Cardiac muscle cell (in vitro differentiated cells and primary cell): ENCODE data around the gene SCN4B. TPM values are rescaled to one million over a fixed set of nuclear protein-coding genes. Genes with fewer than 3 reads are reported as not detected.
A peak's percentile ranks its signal among the peaks of the same experiment; 100 is the strongest.

Experiments
- DNase-seq, 2 donors: peaks; one replicate each; pipeline versions ENCODE4 v3.0.0 to v3.0.0-alpha.2; 2010 to 2017; ENCODE audit warnings: low read depth in 1 of 2, low spot score in 1 of 2
- H3K27ac ChIP-seq: fragments of 200-600 bp; sonication (generic); 2 replicates; pipeline ENCODE4 v1.5.1; 2016
- H3K27me3 ChIP-seq: fragments of 200-600 bp; sonication (generic); 2 replicates; pipeline ENCODE4 v1.6.0; 2016; ENCODE audit warnings: control low read depth
- H3K36me3 ChIP-seq: fragments of 200-600 bp; sonication (generic); 2 replicates; pipeline ENCODE4 v1.5.1; 2016; ENCODE audit warnings: control low read depth
- H3K4me1 ChIP-seq: fragments of 200-600 bp; sonication (generic); 2 replicates; pipeline ENCODE4 v1.8.1; 2017; ENCODE audit warnings: low read depth, mild to moderate bottlenecking, mixed run types
- H3K4me3 ChIP-seq: fragments of 200-600 bp; sonication (generic); 2 replicates; pipeline ENCODE4 v1.5.1; 2016; ENCODE audit warnings: mild to moderate bottlenecking
- H3K9me3 ChIP-seq: fragments of 200-600 bp; sonication (generic); 2 replicates; pipeline ENCODE4 v1.5.1; 2017; ENCODE audit warnings: low read depth, mild to moderate bottlenecking, control low read depth
- polyA plus RNA-seq: library from polyadenylated mRNA; unstranded; fragments of >200 nt; fragmentation: Nextera tagmentation; extraction: Ambion mirVana; gene quantifications from 2 replicates; pipeline ENCODE4 v1.2.1, GENCODE V29; 2016
- total RNA-seq: library from RNA; depleted of rRNA; stranded (reverse); fragments of >200 nt; gene quantifications from 2 replicates; pipeline ENCODE4 v1.2.3, GENCODE V29; 2016
- TF ChIP-seq, protein P1 (sequence below): IDR thresholded peaks from 2 replicates; pipeline ENCODE4 v1.5.1; 2012; ENCODE audit warnings: low read depth, mild to moderate bottlenecking, low read length

The SCN4B gene
- total and polyA plus RNA-seq, 2 experiments from 2014 or later: 0.21 to 0.39 TPM

DNA sequence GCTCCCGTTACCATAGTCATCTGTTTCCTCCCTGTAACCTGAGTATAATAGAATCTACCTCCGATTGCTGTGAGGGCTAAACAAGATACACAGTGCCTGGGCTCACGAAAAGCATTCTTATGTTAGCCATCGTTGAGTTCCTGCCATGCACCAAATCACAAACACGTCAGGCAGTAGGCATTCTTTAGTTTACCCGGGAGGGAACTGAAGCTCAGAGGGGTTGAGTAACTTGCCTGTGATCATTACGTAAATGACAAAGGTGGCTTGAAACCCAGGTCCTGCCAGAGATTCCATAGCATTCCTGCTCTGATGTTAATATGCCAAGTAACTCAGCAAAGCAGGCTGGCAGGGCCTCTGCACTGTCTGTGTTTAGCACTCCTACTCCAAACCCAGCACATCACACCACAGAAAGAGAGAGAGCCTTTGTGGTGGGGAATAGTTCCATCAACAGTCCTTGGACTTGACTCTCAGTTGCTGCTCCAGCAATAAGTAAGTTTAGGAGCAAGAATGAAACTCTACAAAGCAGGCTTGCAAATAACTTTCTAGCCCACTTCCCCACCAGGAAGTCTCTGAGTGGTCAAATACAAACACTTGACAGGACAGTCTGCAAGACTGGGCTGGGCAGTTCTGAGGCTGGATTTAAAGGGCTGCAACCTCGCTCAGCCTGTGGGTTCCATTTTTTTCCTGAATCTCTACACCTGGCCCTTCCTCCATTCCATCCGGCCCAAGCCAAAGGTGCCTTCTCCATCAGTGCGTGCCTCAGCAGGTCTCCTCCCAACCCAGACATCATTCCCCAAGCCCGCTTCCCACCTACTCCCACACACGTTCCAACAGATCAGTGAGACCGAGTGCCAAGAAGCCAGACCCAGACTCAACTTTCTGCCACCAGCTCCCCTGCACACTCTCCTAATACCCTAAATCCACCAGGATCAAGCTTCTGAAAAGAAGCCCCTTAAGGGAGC lies 22.7 kb upstream of the SCN4B start:
- Histone ChIP-seq H3K4me3 (peak overlapping the region; percentile 42), H3K9me3 (no peaks in the 10 kb centered on the region), H3K4me1 (peaks cover 14% of the 10 kb centered on the region), H3K36me3 (no peaks in the 10 kb centered on the region), H3K27ac (no peak overlapping the region), H3K27me3 (peaks cover 33% of the 10 kb centered on the region)
- TF ChIP-seq, protein P1, sequence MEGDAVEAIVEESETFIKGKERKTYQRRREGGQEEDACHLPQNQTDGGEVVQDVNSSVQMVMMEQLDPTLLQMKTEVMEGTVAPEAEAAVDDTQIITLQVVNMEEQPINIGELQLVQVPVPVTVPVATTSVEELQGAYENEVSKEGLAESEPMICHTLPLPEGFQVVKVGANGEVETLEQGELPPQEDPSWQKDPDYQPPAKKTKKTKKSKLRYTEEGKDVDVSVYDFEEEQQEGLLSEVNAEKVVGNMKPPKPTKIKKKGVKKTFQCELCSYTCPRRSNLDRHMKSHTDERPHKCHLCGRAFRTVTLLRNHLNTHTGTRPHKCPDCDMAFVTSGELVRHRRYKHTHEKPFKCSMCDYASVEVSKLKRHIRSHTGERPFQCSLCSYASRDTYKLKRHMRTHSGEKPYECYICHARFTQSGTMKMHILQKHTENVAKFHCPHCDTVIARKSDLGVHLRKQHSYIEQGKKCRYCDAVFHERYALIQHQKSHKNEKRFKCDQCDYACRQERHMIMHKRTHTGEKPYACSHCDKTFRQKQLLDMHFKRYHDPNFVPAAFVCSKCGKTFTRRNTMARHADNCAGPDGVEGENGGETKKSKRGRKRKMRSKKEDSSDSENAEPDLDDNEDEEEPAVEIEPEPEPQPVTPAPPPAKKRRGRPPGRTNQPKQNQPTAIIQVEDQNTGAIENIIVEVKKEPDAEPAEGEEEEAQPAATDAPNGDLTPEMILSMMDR: no peak
- peak in 1 of 2 donors; percentile 11 for DNase-seq

DNA sequence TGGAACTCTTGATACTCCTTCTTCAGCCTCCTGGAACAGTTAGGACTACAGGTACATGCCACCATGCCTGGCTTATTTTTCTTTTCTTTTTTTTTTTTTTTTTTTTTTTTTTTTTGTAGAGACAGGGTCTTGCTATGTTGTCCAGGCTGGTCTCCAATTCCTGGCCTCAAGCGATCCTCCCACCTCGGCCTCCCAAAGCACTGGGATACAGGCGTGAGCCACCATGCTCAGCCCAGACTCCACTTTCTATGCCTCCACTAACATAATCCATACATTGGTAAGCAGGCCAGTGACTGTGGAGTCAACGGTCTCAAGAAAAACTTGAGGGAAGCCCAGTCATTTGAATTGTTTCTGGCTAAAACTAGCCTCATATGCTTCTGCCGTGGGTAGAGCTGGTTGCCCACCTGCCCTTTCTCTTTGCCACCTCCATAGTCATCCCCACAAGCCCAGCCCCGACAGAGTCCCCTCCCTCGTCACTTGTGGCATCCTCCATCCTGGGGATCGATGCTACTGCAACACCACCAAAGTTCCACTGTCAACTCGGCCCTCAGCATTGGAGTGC lies 21.5 kb upstream of the SCN4B start:
- Histone ChIP-seq H3K27ac (no peak overlapping the region), H3K4me1 (peaks cover 14% of the 10 kb centered on the region), H3K4me3 (no peak overlapping the region), H3K36me3 (no peaks in the 10 kb centered on the region), H3K27me3 (peaks cover 46% of the 10 kb centered on the region), H3K9me3 (no peaks in the 10 kb centered on the region)
- no peak for DNase-seq
- TF ChIP-seq, protein P1: no peak

DNA sequence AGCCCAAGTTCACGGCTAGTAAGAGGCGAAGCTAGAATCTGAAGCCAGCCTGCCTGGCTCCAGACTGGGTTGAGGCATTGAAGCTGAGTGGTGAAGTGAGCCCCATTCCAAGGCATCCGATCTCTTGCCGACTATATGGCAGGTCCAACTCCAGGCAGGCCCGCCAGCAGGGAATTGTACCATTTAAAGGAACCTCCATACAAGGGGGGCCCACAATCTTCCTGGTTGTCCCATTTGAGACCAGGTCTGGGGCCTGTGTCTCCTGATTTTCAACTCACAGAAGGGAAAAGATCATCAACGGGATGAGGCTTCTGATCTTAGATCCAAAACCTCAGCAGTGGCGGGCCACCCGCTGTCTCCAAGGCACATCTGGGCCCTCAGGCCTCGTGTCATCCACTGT lies 19.7 kb upstream of the SCN4B start:
- Histone ChIP-seq H3K4me3 (no peak overlapping the region), H3K27ac (no peak overlapping the region), H3K4me1 (peaks cover 14% of the 10 kb centered on the region), H3K36me3 (no peaks in the 10 kb centered on the region), H3K9me3 (no peaks in the 10 kb centered on the region), H3K27me3 (peaks cover 63% of the 10 kb centered on the region)
- TF ChIP-seq, protein P1: no peak
- no peak for DNase-seq

DNA sequence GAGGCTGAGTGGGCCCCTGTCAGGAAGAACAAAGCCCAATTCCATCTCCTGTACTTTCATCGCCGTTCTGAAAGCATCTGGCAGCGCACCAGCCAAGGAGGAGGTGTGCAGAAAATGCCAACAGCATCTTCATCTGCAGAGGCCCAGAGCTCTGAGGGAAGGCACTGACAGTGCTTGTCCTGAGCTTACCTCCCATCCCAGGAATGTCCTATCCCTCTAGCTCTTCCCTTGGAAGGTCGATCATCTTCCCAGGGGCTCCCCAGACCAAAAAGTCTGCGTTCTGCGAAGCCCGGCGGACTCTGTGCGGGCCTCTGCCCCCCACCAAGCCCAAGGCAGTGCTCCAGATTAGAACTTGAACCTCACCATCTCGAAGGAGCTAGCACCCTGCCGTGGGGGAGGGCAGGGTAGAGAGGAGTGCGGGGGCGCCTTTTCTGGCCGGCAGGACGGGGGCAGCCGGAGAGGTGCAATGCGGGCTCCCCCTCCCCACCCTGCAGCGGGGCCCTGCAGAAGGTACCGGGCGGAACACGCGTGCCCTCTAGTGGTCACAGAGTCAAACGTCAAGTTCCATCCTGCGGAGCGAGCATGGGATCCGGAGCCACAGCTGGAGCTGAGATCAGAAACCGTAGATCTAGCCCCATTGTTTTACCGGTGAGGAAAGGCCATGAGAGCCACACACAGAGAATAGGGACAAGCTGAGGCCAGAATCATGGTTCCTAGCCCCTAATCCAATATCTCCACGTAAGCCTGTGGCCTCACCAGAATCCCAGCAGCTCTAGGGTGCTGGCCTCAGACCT lies 18.8 kb upstream of the SCN4B start:
- TF ChIP-seq, protein P1: peak; percentile 86
- H3K27me3 ChIP-seq: peaks cover 69% of the 10 kb centered on the region
- H3K9me3 ChIP-seq: no peaks in the 10 kb centered on the region
- no peak overlapping the region for H3K4me3 ChIP-seq
- no peak overlapping the region for H3K27ac ChIP-seq
- H3K36me3 ChIP-seq: no peaks in the 10 kb centered on the region
- H3K4me1 ChIP-seq: peaks cover 14% of the 10 kb centered on the region
- peak; percentile 63 to 85 for DNase-seq

- TF ChIP-seq, protein P1: no peak
- no peaks in the 10 kb centered on the region for H3K36me3 ChIP-seq
- no peak for DNase-seq
- no peak overlapping the region for H3K4me3 ChIP-seq
- H3K4me1 ChIP-seq: peaks cover 14% of the 10 kb centered on the region
- peaks cover 69% of the 10 kb centered on the region for H3K27me3 ChIP-seq
- no peaks in the 10 kb centered on the region for H3K9me3 ChIP-seq
- H3K27ac ChIP-seq: no peak overlapping the region
Measured at GRCh38 chr11:118170882-118171268, 18.3 kb upstream of the SCN4B start.
